GM19099 (cell line): ENCODE results near the gene TOX2.

Experiments
- POLR2A ChIP-seq: IDR thresholded peaks from 3 replicates; pipeline ENCODE4 v1.6.1; 2011; ENCODE audit warnings: low read depth; ENCODE audit not compliant: insufficient read length; ENCODE audit errors: extremely low read depth

The TOX2 gene

DNA sequence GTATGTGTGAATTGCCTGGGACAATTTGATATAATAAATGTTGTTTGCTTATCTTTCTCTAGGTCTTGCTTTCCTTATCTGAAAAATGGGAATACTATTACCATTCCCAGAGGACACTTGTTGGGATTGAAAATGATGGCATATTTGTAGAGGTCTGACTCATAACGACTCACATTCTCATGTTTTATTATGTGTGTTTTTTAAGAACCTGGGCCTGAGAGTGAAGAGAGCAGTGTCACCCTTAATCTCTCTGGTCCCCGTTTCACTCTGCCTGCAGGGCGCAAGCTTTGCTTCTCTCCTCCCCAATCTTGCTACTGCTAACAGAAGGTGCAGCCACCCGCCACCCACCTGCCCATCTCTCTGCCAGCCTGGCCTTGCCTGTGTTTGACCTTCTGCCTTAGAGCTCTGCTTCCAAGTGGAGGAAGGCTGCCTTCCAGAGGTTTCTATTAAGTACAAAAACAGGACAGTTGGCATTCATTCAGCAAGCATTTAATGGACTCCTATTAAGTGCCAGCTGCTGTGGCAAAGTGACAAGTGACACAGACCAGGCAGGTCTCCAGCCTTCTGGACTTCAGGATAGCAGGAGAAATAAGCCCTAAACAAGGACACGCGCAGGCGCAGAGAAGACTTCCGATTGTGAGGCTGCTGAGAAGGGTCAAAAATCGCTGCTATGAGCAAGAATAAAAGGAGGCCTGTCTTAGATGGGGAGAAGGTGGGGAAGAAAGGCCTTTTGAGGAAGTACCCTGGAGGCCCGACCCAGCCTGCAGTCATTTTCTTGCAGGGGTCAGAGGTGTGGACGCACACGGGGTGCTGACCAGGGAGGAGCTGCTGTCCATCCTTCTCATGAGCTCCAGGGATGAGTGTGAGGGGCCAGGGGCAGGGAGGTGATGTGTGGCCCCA is 159.8 kb downstream of the TOX2 start:
- TF ChIP-seq POLR2A = no peak

DNA sequence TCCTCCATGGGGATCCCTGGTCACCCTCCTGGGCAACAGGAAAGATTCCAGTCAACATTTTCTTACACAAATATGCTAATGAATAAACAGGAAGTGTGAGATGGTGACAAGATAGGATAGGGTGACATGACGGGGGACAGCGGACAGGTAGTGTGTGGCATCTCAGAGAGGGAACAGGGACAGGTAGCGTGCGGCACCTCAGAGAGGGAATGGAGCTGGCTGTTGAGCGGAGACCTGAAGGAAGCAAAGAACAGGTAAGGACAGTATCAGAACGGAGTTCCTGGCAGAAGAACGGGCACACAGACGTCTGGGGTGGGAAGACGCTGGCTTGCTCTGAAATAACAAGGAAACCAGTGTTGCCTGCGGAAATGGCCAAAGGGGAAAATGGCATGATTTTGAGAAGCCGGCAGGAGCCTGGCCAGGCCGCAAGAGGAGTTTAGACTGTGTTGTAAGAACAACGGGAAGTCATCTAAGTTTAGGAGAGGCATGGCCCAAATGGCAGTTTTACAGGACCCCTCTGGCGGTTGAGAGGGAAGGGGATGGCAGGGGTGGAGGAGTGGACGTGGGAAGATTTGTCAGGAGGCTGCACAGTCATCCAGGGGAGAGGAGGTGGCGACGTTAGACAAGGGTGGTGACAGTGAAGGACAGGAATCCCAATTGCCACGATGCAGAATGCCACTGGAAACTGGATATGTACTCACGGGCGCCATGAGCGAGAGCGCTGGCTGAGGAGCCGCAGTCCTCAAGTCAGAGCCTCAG is 160.7 kb downstream of the TOX2 start:
- no peak for TF ChIP-seq POLR2A

DNA sequence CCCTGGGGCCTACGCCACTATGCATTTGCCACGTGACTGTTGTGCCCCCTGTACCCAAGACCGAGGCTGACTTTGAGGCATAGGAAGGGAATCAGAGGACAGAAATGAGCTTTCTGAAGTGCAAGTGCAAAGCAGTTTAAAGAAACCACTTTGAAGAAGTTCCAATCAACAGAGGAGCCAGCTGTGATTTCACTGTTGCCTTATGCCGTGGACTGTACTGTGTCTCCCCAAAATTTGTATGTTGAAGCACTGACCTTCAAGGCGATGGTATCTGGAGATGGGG is 161.2 kb downstream of the TOX2 start:
- no peak for TF ChIP-seq POLR2A

DNA sequence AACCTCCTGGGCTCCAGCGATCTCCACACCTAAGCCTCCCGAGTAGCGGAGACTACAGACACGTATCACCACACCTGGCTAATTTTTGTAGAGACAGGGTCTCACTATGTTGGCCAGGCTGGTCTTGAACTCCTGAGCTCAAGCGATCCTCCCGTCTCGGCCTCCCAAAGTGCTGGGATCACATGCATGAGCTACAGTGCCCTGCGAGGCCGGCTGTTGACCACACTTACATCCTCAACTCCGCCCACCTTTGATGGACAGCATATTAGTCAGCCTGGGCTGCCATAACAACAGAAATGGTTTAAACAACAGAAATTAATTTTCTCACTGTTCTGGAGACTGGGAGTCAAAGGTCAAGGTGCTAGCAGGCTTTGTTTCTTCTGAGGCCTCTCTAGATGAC is 164.6 kb downstream of the TOX2 start:
- no peak for TF ChIP-seq POLR2A

DNA sequence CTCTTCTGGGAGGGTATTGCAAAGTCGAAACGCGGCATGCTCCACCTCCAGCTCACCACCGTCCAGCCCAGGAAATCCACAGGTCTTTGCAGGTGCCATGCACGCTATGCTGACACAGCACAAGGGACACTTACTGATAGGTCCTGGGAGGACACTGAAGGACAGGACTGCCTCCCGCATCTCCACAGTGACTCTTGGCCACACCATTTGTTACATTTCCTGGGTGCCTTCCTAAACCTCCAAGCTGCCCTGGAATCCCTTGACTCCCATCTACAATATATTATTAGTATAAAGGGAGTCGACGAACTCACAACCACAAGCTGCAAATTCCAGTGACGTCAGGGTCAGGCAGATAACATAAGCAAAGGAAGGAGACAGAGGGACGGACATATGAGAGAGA is 165.4 kb downstream of the TOX2 start:
- TF ChIP-seq POLR2A = no peak

DNA sequence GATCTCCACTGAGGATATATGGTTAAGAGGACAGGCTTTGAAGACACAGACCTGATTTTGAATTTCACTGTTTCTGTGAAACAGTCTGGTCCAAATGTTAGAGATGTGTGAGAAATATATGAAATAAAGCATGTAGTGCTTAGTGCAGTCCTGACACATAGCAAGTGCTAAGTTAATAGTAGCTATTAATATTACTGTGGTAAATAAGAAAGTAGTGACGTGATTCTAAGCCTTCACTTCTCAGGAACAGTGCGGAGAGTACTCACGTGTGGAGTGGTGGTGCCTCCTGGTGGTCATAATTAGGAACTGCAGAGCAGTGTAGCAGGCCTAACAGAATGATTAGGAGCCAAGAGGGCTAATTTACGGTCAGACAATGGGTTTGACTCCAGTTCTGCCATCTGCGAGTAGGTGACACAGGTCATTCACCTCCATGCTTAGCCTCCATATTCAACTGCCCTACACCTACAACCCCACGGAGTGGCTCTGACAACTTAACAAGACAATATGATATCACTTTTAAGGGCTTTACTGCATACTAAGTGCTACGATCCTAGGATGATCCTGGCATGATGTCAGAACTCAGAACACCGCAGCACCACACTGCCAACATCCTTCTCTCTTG is 166.1 kb downstream of the TOX2 start:
- no peak for TF ChIP-seq POLR2A

DNA sequence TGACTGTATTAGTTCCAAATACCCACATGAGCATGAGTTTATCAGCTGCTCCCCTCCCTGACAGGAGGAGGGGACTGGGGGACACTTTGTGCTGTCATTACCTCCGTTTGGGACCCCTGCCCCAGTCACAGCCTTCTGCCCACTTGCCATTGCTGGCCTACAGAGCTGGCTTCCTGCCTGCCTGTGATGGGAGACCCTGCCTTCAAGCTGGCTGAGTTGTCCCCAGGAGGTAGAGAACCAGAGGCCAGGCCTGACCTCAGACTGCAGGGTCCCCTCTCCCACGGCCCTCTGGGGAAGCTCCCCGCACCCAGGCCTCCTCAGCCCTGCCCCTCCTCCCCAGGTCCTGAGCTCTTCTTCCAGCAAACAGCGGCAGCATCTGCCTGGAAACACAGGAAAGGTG is 166.8 kb downstream of the TOX2 start:
- TF ChIP-seq POLR2A = no peak

DNA sequence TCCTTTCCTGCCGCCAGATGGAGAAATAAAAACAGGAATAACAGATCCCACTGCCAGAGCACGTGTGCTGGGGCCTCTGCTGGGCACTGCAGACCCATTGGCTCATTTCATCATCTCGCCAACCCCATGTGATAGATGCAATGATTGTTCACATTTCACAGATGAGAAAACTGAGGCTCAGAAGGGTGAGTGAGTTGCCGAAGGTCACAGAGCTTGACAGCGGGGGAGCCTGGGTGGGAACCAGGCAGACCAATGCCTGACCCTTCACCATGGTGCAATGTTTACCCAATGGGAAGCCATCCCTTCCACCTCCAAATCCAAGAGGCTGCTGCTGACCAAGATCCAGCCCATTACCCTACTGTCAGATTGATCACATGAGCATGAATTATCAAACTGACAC is 167.2 kb downstream of the TOX2 start:
- TF ChIP-seq POLR2A = no peak

DNA sequence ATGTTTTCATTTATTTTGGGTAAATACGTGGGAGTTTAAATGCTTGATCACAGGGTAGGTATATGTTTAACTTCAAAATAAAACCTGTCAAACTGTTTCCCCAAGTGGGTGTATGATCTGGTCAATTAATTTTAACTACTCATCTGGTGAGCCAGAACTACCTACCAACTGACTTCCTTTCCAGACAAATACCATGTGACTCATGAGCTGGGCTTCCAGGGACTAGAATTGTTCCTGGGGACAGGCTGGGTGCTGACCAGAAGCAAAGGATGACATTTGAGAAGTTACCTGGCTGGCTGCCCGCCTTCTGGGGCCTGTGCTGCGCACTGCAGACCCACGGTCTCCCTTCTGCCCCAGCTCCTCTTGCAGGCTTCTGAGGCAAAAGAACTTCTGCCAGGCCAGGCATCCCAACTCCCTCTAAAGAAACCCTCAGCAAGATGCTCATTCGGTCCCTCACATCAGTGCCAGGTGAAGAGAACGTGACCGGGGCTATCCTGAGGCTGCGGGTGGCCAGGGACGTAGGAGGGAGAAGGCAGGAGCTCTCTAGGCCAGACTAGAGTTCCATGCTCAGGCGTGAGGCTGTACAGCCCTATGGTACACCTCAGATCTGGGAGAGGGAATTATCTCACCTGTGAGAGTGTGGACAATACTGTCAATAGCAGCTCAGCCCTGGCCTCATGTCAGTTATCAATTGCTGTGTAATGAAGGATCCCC is 168.7 kb downstream of the TOX2 start:
- TF ChIP-seq POLR2A = no peak

DNA sequence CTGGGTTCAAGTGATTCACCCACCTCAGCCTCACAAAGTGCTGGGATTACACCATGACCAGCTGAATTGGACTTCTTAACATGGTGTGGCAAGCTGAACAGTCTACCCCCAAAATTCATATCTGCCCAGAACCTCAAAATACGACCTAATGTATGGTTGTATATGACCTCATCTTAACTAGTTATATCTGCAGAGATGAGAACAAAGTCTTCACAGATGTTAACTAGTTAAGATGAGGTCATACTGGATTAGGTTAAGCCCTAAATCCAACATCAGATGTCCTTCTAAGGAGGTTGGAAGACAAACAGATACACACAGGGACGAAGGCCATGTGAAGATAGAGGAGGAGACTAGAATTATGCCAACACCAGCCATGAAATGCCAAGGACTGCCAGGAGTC is 169.8 kb downstream of the TOX2 start:
- TF ChIP-seq POLR2A = no peak

DNA sequence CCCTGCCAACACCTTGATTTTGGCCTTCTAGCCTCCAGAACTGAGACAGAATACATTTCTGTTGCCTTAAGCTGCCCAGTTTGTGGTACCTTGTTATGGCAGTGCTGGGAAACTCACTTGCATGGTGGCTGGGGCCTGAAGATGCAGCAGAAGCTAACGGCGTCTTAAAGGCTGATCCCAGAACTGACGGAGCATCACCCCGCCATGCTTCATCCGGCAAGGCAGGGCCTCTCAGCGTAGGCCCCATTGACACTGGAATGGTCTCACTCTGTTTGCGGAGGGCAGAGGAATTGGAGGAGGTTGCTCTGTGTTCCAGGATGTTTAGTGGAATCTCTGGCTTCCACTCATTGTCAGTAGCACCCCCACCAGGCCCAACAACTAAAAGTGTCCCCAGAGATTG is 170.2 kb downstream of the TOX2 start:
- TF ChIP-seq POLR2A = no peak

DNA sequence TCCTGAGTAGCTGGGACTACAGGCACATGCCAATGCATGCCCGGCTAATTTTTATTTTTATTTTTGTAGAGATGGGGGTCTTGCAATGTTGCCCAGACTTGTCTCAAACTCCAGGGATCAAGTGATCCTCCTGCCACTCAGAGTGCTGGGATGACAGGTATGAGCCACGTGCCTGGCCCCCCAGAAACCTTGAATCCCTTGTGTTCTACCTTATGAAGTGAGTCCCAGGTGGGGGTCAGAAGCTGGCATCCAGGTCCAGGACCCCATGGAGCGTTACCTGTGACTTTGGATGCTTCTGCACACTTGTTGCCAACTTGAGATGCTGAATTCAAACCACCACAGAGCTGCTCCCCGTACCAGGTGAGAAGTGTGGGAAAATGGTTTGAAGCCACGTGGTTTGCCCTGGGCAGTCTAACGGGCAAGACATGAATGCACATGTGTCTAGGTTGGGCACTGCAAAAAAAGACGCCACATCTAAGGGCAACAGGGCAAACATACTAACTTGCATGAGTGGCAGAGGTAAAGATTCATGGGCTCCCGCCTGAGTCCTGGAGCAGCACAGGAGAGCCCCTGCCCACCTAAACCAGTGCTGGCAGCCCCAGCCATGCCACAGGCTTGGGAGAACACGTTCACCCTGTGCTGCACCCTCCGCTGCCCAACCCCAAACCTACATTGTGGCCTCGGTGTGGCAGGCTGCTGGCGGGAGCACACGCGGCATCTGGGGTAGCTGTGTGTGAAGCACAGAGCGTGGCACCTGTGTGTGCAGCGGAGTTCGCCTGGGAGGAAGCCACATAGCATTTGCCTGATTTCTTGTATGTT is 171.2 kb downstream of the TOX2 start:
- TF ChIP-seq POLR2A = no peak

DNA sequence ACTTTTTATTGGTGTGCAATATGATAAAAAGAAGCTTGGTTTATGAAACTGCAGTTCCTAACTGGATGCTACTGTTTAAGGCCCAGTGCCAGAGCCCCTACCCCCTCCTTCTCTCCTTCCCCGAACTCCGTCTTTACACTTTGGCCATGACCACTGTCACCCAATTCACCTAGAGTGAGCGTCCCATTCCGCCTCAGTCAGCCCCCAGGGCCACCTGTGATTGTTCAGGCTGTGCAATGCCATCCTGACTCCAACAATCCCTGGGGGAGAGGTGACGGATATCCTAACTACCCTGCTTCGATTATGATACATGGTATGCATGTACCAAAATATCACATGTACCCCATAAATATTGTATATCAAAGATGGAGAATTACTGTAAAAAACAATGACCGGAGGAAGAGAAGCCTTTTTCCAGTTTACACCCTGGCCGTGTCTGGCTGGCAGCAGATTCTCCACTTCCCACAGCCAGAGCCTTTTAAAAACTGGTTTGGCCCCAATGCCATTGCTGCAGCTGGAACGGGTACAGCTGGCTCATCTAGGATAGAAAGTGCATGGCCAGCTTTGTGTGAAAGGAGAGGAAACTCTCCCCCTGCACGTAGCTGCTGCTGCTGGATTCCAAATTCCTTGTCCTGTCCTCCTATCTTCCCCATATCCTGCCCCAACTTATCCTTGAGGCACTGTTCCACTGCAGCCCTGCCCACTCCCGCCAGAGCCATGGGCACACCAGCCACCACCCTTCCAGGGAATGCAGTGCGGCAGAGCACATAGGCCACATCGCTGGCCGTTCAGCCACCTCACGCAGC is 172.6 kb downstream of the TOX2 start:
- TF ChIP-seq POLR2A = no peak

DNA sequence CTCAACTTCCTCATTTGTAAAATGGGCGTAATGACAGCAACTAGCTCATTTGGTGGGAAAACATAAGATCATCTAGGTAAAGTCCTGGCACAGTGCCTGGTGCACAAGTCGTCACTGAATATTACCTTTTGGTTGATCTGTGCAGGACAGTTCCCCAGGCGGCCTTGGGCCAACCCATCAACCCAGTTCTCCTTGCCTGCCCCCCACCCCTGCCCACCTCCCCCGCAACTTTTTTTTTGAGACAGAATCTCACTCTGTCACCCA is 173.1 kb downstream of the TOX2 start:
- no peak for TF ChIP-seq POLR2A
